Activated B cell treated with CpG ODN at 0.5 μM for 24 hours (primary cell): Measurements from ENCODE around the gene SNX17. TPM values are rescaled to one million over a fixed set of nuclear protein-coding genes. Genes with fewer than 3 reads are reported as not detected.
A peak's percentile ranks its signal among the peaks of the same experiment; 100 is the strongest.
"Not testable (repeated sequence)": the region's sequence is repeated elsewhere in the genome, so short reads cannot be mapped to it uniquely, and the experiment has no call there.

ENCODE experiments used
- ATAC-seq: fragments of 200-7000 bp; cut with Tn5 transposase; one replicate; pipeline ENCODE4 v1.10.0; 2021; ENCODE audit warnings: low read depth, mild to moderate bottlenecking, moderate library complexity
- CTCF ChIA-PET: fragments of 350-600 bp; sonication (Branson Sonifier 250); formaldehyde crosslinking; loops from one replicate; lab custom pipeline; 2021; ENCODE audit warnings: antibody characterized with exemption; lab: Charles Lee
- POLR2A ChIA-PET: fragments of 350-600 bp; sonication (Branson Sonifier 250); formaldehyde crosslinking; loops from one replicate; lab custom pipeline; 2021; ENCODE audit warnings: antibody characterized with exemption; lab: Charles Lee
- DNase-seq: peaks from one replicate; pipeline ENCODE4 v3.0.0; 2022
- H3K27ac Mint-ChIP-seq: one replicate; pipeline ENCODE4 v1.8.0; 2020; ENCODE audit warnings: mixed read lengths
- H3K27me3 Mint-ChIP-seq: one replicate; pipeline ENCODE4 v1.8.0; 2021; ENCODE audit warnings: mixed read lengths
- H3K36me3 Mint-ChIP-seq: one replicate; pipeline ENCODE4 v1.8.0; 2021; ENCODE audit warnings: low read depth, mixed read lengths
- H3K4me1 Mint-ChIP-seq: one replicate; pipeline ENCODE4 v1.8.0; 2021; ENCODE audit warnings: mixed read lengths
- H3K4me3 Mint-ChIP-seq: one replicate; pipeline ENCODE4 v1.8.0; 2020; ENCODE audit warnings: mild to moderate bottlenecking, mixed read lengths
- H3K9me3 Mint-ChIP-seq: one replicate; pipeline ENCODE4 v1.8.0; 2020; ENCODE audit warnings: mixed read lengths
- intact Hi-C: fragments of 100-400 bp; cut with micrococcal nuclease; formaldehyde crosslinking; loops from one replicate; pipeline ENCODE4 v1.15.1; 2024
- total RNA-seq: library from RNA; stranded (reverse); gene quantifications from 2 replicates; pipeline ENCODE4 v1.2.3, GENCODE V29; 2022
- TF ChIP-seq, protein P1 (sequence below): fragments of 200-600 bp; IDR thresholded peaks from one replicate; pipeline ENCODE4 v1.8.0; 2022; ENCODE audit warnings: antibody characterized with exemption, mild to moderate bottlenecking

The SNX17 gene
- total RNA-seq, 1 donor from 2014 or later = 128 TPM

DNA sequence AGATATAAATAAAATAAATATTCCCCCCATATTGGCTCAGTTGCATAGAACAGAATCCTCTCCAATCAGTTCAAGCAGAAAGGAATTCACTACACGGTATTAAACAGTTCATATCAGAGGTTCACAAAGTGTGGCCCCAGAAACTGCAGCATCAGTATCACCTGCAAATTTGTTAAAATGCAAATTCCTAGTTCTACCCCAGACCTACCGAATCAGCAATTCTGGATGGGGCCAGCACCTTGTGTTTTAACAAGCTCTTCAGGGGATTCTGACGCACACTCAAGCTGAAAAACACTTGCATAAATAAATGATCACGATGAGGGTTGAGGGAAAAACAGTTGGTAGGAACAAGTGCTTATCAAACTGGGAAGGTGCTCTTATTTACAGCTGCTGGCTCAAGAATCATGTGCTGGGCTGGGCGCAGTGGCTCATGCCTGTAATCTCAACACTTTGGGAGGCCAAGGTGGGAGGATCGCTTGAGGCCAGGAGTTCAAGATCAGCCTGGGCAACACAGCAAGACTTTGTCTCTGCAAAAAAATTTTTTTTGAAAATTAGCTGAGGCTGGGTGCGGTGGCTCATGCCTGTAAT, 20.2 kb upstream of the SNX17 start:
- Mint-ChIP-seq H3K4me3 (no peak overlapping the region), H3K27me3 (no peaks in the 10 kb centered on the region), H3K36me3 (peaks cover 29% of the 10 kb centered on the region), H3K9me3 (no peaks in the 10 kb centered on the region), H3K4me1 (peaks cover 48% of the 10 kb centered on the region), H3K27ac (no peak overlapping the region)
- POLR2A ChIA-PET = no interaction called here
- intact Hi-C loops = no loop called here
- ATAC-seq (no peak), DNase-seq (no peak)
- TF ChIP-seq, protein P1, sequence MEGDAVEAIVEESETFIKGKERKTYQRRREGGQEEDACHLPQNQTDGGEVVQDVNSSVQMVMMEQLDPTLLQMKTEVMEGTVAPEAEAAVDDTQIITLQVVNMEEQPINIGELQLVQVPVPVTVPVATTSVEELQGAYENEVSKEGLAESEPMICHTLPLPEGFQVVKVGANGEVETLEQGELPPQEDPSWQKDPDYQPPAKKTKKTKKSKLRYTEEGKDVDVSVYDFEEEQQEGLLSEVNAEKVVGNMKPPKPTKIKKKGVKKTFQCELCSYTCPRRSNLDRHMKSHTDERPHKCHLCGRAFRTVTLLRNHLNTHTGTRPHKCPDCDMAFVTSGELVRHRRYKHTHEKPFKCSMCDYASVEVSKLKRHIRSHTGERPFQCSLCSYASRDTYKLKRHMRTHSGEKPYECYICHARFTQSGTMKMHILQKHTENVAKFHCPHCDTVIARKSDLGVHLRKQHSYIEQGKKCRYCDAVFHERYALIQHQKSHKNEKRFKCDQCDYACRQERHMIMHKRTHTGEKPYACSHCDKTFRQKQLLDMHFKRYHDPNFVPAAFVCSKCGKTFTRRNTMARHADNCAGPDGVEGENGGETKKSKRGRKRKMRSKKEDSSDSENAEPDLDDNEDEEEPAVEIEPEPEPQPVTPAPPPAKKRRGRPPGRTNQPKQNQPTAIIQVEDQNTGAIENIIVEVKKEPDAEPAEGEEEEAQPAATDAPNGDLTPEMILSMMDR = no peak
- CTCF ChIA-PET = no interaction called here

DNA sequence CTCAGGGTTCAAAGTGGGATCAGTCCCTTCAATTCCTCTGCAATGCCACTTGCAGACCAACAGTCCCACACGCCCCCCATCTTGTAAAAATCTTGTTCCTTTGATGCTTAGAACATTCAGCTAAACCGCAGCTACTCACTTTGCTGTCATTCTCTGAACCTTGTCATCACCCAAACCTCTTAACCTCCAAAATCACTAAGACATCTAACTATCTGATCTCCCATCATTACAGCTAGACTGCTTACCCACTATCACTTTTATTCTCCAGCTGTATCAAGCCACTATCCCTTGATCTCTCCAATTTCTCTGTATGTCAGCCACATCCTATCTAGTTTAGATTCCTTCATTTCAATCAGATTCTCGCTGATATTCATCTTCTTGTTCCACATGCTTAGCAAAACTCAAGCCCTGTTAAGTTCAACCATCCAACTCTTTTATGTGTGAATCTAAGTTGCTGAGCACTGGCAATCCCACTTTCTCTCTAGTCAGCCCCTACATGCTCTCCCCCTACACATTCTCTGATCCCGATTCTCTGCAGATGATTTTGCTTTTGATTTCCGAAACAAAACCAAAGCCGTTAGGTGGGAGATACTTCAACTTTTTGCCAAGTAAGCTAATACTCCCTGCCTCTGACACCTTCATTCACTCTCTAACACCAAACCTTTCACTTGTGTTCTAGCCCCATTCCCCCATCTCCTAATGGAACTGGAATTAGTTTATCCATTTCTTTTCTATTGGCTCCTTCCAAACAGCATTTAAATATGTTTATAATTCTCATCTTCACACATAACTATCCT, 18.4 kb upstream of the SNX17 start:
- ChIA-PET POLR2A (interaction anchor here (1.2 kb wide), 1 partner anchor 17 kb away, joined by 3 read pairs; no protein-coding TSS in a partner anchor), CTCF (no interaction called here)
- no peaks in the 10 kb centered on the region for H3K27me3 Mint-ChIP-seq
- TF ChIP-seq, protein P1 = no peak
- no peak for ATAC-seq
- no peak overlapping the region for H3K27ac Mint-ChIP-seq
- peaks cover 58% of the 10 kb centered on the region for H3K4me1 Mint-ChIP-seq
- intact Hi-C loops = no loop called here
- no peak for DNase-seq
- H3K9me3 Mint-ChIP-seq = no peaks in the 10 kb centered on the region
- H3K36me3 Mint-ChIP-seq = peaks cover 37% of the 10 kb centered on the region
- H3K4me3 Mint-ChIP-seq = no peak overlapping the region

DNA sequence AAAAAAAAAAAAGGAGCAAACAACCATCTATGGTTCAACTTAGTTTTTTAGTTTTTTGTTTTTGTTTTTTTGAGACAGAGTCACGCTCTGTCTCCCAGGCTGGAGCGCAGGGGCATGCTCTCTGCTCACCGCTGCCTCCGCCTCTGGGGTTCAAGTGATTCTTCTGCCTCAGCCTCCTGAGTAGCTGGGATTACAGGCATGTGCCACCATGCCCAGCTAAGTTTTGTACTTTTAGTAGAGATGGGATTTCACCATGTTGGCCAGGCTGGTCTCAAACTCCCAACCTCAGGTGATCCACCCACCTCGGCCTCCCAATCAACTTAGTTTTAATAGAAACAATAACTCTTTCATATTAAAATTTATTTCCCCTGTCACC, 17.0 kb upstream of the SNX17 start:
- CTCF ChIA-PET, H3K27ac Mint-ChIP-seq, DNase-seq, H3K27me3 Mint-ChIP-seq, ATAC-seq, H3K4me3 Mint-ChIP-seq, intact Hi-C loops, H3K9me3 Mint-ChIP-seq: not testable (repeated sequence)
- POLR2A ChIA-PET = interaction anchor here (0.7 to 1.2 kb wide), 2 partner anchors 16 to 356 kb away, joined by 3 to 4 read pairs; no protein-coding TSS in a partner anchor
- Mint-ChIP-seq H3K4me1 (peaks cover 61% of the 10 kb centered on the region), H3K36me3 (peaks cover 29% of the 10 kb centered on the region)

DNA sequence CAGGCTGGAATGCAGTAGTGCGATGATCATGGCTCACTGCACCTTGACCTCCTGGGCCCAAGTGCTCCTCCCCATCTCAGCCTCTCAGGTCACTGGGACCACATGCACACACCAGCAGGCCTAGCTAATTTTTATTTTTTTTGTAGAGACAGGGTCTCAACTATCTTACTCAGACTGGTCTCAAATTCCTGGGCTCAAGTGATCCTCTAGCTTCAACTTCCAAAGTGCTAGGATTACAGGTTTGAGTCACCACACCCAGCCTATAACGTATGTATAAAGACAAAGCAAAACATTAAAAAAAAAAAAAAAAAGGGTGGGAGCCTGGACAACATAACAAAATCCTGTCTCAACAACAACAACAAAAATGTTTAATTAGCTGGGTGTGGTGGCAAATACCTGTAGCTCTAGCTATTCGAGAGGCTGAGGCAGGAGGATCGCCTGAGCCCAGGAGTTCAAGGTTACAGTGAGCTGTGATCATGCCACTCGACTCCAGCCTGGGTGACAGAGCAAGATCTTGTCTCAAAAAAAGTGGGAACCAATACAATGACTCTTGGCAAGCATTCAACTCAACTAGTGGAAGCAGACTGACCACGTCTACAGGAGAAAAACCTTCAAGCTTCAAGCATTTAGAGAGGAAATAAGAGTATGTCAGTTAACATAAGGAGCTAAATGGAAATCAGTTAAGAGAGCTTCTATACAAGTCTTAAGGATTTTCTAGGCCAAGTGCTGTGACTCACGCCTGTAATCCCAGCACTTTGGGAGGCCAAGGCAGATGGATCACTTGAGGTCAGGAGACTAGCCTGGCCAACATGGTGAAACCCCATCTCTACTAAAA, 16.4 kb upstream of the SNX17 start:
- Mint-ChIP-seq H3K36me3 (peaks cover 29% of the 10 kb centered on the region), H3K4me3 (peak overlapping the region; percentile 15), H3K27me3 (no peaks in the 10 kb centered on the region), H3K9me3 (no peaks in the 10 kb centered on the region), H3K4me1 (peaks cover 64% of the 10 kb centered on the region), H3K27ac (no peak overlapping the region)
- ATAC-seq = no peak
- intact Hi-C loops = no loop called here
- TF ChIP-seq, protein P1 = no peak
- no peak for DNase-seq
- ChIA-PET POLR2A (interaction anchor here (0.7 kb wide), 1 partner anchor 17 kb away, joined by 3 read pairs; no protein-coding TSS in a partner anchor), CTCF (interaction anchor here (0.8 kb wide), 1 partner anchor 14 kb away, joined by 3 read pairs; no protein-coding TSS in a partner anchor)

DNA sequence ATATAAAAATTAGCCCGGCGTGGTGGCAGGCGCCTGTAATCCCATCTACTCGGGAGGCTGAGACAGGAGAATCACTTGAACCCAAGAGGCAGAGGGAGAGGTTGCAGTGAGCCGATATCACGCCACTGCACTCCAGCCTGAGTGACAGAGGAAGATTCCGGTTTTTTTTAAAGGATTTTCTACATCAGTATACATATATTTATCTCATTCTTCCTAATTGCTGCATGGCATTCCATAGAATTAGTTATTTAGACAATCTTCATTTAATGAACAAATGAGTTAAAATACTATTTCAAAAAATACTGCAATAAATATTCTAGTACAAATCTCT, 15.9 kb upstream of the SNX17 start:
- DNase-seq = no peak
- Mint-ChIP-seq H3K27ac (no peak overlapping the region), H3K27me3 (no peaks in the 10 kb centered on the region), H3K9me3 (no peaks in the 10 kb centered on the region), H3K36me3 (peaks cover 27% of the 10 kb centered on the region), H3K4me1 (peaks cover 64% of the 10 kb centered on the region), H3K4me3 (no peak overlapping the region)
- TF ChIP-seq, protein P1 = no peak
- ChIA-PET POLR2A (interaction anchor here (0.7 kb wide), 1 partner anchor 16 kb away, joined by 3 read pairs; no protein-coding TSS in a partner anchor), CTCF (interaction anchor here (0.8 kb wide), 1 partner anchor 13 kb away, joined by 3 read pairs; no protein-coding TSS in a partner anchor)
- ATAC-seq = no peak
- intact Hi-C loops = no loop called here
